GM04504 (cell line): ENCODE measurements around the gene COL21A1.

ENCODE experiments used
- DNase-seq: peaks from one replicate; pipeline ENCODE4 v3.0.0-alpha.2; 2012; ENCODE audit warnings: low read depth

The COL21A1 gene

GRCh38 chr6:56188429-56188828 is 59.0 kb downstream of the COL21A1 start:
- no peak for DNase-seq

- DNase-seq, result no peak
Observed at GRCh38 chr6:56187686-56188085, 59.7 kb downstream of the COL21A1 start.

- no peak for DNase-seq
Observed at GRCh38 chr6:56176741-56177140, 70.6 kb downstream of the COL21A1 start.

- DNase-seq, result no peak
Observed at GRCh38 chr6:56173228-56173627, 74.2 kb downstream of the COL21A1 start.

GRCh38 chr6:56172144-56172543 is 75.2 kb downstream of the COL21A1 start:
- DNase-seq, result no peak

- no peak for DNase-seq
Observed at GRCh38 chr6:56169366-56169765, 78.0 kb downstream of the COL21A1 start.

GRCh38 chr6:56168596-56168995 is 78.8 kb downstream of the COL21A1 start:
- peak; percentile 7 for DNase-seq

GRCh38 chr6:56162081-56162480 is 85.3 kb downstream of the COL21A1 start:
- no peak for DNase-seq

- DNase-seq, result no peak
Observed at GRCh38 chr6:56160489-56160888, 86.9 kb downstream of the COL21A1 start.

GRCh38 chr6:56158571-56158970 is 88.8 kb downstream of the COL21A1 start:
- no peak for DNase-seq

- no peak for DNase-seq
Observed at GRCh38 chr6:56156643-56157042, 90.7 kb downstream of the COL21A1 start.

GRCh38 chr6:56155634-56156141 is 91.7 kb downstream of the COL21A1 start:
- DNase-seq, result no peak

GRCh38 chr6:56154076-56154475 is 93.3 kb downstream of the COL21A1 start:
- DNase-seq, result no peak

GRCh38 chr6:56152611-56153010 is 94.8 kb downstream of the COL21A1 start:
- DNase-seq, result no peak

- no peak for DNase-seq
Observed at GRCh38 chr6:56151609-56152224, 95.7 kb downstream of the COL21A1 start.

- DNase-seq, result no peak
Observed at GRCh38 chr6:56148488-56149186, 98.7 kb downstream of the COL21A1 start.

GRCh38 chr6:56147766-56148165 is 99.6 kb downstream of the COL21A1 start:
- no peak for DNase-seq

GRCh38 chr6:56146086-56146485 is 101.3 kb downstream of the COL21A1 start:
- no peak for DNase-seq

GRCh38 chr6:56145616-56146015 is 101.8 kb downstream of the COL21A1 start:
- DNase-seq, result no peak

GRCh38 chr6:56144538-56145324 is 102.6 kb downstream of the COL21A1 start:
- peak; percentile 49 for DNase-seq

GRCh38 chr6:56143796-56144195 is 103.6 kb downstream of the COL21A1 start:
- no peak for DNase-seq

- DNase-seq, result no peak
Observed at GRCh38 chr6:56140090-56140489, 107.3 kb downstream of the COL21A1 start.

- DNase-seq, result no peak
Observed at GRCh38 chr6:56115715-56116114, 131.7 kb downstream of the COL21A1 start.
